GM19035 (cell line): ENCODE data around the gene PROS1.
"Not testable (repeated sequence)": the region's sequence is repeated elsewhere in the genome, so short reads cannot be mapped to it uniquely, and the experiment has no call there.

Experiments
- ATAC-seq: cut with Tn5 transposase; IDR thresholded peaks from one replicate; pipeline ENCODE4 v1.9.1; 2021; ENCODE audit not compliant: unreplicated experiment

PROS1 gene

GRCh38 chr3:93969997-93970396, 3.7 kb downstream of the PROS1 start:
- ATAC-seq: no peak

- ATAC-seq: no peak
Observed at GRCh38 chr3:93969443-93969842, 4.3 kb downstream of the PROS1 start.

DNA sequence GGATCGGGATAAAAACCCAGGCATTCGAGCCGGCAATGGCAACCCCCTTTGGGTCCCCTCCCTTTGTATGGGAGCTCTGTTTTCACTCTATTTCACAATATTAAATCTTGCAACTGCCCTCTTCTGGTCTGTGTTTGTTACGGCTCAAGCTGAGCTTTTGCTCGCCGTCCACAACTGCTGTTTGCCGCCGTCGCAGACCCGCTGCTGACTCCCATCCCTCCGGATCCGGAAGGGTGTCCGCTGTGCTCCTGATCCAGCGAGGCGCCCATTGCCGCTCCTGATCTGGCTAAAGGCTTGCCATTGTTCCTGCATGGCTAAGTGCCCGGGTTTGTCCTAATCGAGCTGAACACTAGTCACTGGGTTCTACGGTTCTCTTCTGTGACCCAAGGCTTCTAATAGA, 8.6 kb downstream of the PROS1 start:
- not testable (repeated sequence) for ATAC-seq

DNA sequence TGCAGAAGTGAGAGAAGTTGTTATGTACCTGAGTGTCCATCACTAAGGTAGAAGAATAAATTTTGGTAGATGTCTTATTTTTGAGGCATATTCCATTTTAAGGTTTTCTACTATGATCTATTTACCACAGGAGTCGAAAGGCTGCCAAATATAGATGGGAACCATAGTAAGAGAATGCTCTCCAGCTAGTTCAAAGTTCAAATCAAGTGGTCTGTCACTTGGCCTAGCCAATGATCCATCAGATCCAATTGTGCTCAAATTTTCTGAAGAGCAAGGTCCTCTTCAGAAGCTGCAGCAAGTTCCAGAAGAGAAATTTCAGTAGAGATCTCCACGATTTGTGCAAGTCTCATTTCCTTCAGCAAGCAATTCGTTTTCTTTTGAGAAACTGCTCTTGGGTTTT, 10.9 kb downstream of the PROS1 start:
- no peak for ATAC-seq

- ATAC-seq: no peak
Observed at GRCh38 chr3:93961489-93961888, 12.2 kb downstream of the PROS1 start.

DNA sequence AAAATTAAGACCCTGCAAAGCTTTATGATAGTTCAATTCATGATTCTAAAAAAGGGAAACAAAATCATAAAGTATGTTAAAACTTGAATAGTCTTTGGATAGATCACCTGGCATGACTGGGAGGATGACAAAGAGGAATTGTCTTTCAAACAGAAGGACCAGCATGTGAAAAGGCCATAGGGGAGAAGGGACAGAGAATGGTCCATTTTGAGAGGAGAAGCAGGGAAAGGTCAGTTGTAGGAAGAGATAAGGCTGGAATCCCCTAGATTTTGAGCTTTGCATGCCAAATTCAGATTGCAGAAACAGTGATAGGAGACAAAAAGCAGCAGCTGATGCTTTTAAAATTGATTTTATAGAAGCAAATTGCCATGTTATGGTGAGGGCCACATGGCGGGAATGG, 12.7 kb downstream of the PROS1 start:
- ATAC-seq: no peak

DNA sequence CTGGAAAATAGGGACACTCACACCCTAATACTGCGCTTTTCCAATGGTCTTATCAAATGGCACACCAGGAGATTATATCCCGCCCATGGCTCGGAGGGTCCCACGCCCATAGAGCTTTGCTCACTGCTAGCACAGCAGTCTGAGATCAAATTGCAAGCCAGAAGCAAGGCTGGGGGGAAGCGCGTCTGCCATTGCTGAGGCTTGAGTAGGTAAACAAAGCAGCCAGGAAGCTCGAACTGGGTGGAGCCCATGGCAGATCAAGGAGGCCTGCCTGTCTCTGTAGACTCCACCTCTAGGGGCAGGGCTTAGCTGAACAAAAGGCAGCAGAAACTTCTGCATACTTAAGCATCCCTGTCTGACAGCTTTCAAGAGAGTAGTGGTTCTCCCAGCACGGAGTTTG, 23.7 kb downstream of the PROS1 start:
- not testable (repeated sequence) for ATAC-seq

- ATAC-seq: not testable (repeated sequence)
Observed at GRCh38 chr3:93937485-93937884, 36.2 kb downstream of the PROS1 start.

DNA sequence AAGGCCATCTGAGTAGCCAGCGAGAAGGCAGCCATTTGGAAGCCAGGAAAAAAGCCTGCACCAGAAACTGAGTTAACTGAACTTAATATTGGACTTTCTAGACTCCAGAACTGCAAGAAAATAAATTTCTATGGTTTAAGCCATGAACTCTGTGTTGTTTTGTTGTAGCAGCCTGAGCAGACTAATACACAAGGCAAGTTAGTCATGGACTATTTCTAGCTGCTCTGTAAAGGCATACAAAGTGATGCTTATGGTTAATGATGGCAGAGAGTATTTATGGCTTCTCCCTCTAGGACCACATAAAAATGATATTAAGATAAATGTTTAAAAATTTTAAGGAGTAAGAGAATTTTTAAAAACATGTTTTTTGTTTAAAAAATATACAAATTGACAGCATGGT, 37.1 kb downstream of the PROS1 start:
- no peak for ATAC-seq

GRCh38 chr3:93934366-93935046, 39.2 kb downstream of the PROS1 start:
- no peak for ATAC-seq

DNA sequence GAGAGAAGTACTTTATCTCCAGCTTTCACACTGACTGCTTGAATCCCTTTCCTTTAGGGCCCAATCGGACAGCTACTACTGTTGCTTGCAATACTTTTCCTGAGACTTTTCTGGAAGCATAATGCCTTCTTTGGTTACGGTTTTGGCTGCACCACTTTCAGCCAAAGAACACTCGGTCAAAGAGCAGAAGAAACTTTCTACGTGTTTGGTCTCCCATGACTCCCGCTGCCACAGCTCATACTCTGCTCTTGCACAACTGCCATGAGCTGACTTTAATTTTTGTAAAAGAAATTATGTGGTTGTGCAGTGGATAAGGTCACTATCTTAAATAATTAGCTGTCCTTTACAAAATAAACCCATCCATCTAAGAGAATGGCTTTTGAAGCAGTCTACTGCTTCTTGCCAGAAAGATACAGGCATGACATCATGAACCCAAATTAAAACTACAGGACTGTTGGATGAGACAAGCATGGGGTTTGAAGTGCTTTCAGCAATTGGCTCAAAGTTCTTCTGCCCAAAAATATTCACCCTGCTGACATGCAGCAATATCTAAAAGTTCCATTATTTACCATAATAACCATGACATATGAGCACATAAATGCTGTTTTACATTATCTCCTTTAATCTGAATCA, 42.0 kb downstream of the PROS1 start:
- ATAC-seq: no peak

DNA sequence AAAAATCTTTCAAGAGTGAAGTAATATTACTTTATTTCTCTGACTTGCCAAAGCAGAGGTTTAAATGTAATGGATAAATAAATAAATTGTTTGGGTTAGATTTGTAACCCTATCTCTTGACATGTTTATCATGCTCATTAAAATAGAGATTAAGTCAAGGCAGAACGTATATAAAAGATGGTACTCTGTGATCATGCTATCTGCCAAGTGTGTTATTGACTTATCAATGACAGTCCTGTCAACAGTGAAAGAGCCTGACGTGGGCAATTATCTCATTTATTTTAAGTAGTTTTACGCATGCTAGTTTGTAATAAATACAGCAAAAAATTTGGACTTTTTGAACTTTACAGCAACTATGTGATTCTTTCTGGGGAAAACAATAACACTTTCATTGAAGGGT, 43.7 kb downstream of the PROS1 start:
- no peak for ATAC-seq

- no peak for ATAC-seq
Observed at GRCh38 chr3:93926789-93927188, 46.9 kb downstream of the PROS1 start.

GRCh38 chr3:93924491-93924890, 49.2 kb downstream of the PROS1 start:
- no peak for ATAC-seq

GRCh38 chr3:93923006-93923405, 50.7 kb downstream of the PROS1 start:
- ATAC-seq: no peak

DNA sequence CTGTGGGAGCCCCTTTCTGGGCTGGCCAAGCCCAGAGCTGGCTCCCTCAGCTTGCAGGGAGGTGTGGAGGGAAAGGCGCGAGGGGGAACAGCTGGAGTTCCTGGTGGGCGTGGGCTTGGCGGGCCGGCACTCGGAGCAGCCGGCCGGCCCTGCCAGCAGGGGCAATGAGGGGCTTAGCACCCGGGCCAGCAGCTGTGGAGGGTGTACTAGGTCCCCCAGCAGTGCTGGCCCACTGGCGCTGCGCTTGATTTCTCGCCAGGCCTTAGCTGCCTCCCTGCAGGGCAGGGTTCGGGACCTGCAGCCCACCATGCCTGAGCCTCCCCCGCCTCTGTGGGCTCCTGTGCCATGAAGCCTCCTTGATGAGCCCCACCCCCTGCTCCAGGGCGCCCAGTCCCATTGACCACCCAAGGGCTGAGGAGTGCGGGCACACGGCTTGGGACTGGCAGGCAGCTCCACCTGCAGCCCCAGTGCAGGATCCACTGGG, 56.1 kb downstream of the PROS1 start:
- ATAC-seq: not testable (repeated sequence)

- not testable (repeated sequence) for ATAC-seq
Observed at GRCh38 chr3:93913623-93914022, 60.1 kb downstream of the PROS1 start.

DNA sequence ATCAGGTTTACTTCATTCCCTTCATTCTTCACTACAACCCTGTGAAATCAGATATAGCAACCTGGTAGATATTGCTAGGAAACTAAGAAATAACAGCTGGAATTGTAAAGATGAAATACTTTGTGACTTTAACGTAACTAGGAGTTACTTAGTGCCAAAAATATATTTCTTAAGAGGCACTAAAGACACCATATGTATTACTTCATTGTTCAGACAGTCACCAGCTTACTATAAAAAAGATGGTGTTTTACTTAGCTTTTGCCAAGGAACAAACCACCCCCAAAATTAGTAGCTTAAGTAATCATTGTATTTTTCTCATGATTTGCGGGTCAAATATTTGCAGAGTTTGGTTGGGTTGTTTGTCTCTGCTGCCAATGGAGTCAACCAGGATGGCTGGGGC, 62.5 kb downstream of the PROS1 start:
- no peak for ATAC-seq

GRCh38 chr3:93910097-93910496, 63.6 kb downstream of the PROS1 start:
- ATAC-seq: no peak

GRCh38 chr3:93907132-93907531, 66.6 kb downstream of the PROS1 start:
- no peak for ATAC-seq

DNA sequence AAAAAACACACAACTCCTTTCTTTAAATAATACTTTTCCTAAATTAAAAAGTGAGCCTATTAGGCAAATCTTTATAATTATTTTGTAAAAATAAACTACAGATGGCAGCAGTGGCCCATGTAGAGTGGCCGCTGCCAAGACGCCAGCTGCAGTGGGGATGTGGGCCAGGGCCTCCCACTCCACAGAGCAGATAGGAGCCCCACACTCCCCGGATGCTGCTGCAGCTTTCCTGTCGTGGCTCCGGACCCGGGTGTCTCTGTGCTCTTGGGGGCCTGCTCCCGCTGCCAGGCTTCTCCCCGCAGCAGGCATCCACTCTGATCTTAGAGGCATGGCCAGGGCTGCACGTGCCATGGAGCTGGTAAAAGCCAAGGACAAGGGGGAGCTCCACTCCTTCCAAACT, 67.5 kb downstream of the PROS1 start:
- no peak for ATAC-seq

- no peak for ATAC-seq
Observed at GRCh38 chr3:93904568-93904967, 69.1 kb downstream of the PROS1 start.
